GM19468 (cell line): ENCODE data around the gene CDKN2A.
"Not testable (repeated sequence)": the region's sequence is repeated elsewhere in the genome, so short reads cannot be mapped to it uniquely, and the experiment has no call there.

Experiments used
- ATAC-seq: cut with Tn5 transposase; IDR thresholded peaks from one replicate; pipeline ENCODE4 v1.9.1; 2021; ENCODE audit warnings: mild to moderate bottlenecking, moderate library complexity, moderate number of reproducible peaks; ENCODE audit not compliant: unreplicated experiment; ENCODE audit errors: extremely low read depth

Gene CDKN2A

GRCh38 chr9:21964925-21965385, 29.2 kb downstream of the CDKN2A start:
- peak; percentile 22 for ATAC-seq

- no peak for ATAC-seq
These were observed 32.6 kb downstream of the CDKN2A start for GRCh38 chr9:21961569-21961968.

GRCh38 chr9:21959268-21959667, 34.9 kb downstream of the CDKN2A start:
- not testable (repeated sequence) for ATAC-seq

DNA sequence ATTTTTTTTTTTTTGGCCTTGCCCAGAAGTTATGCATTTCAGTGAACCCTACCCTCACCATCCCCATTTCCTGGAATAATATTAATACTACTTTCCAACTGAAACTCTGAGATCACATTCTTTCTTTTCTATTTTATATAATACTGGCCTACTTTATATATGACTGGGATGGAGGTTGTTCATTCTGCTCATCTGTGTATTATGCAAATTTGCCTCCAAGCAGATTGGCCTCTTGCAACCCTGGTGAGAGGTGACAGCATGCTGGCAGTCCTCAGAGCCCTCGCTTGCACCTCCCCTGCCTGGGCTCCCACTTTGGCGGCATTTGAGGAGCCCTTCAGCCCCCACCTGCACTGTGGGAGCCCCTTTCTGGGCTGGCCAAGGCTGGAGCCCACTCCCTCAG, 35.4 kb downstream of the CDKN2A start:
- no peak for ATAC-seq

- ATAC-seq: no peak
These were observed 48.6 kb downstream of the CDKN2A start for GRCh38 chr9:21945606-21946005.

GRCh38 chr9:21943464-21943863, 50.7 kb downstream of the CDKN2A start:
- ATAC-seq: peak; percentile 26

DNA sequence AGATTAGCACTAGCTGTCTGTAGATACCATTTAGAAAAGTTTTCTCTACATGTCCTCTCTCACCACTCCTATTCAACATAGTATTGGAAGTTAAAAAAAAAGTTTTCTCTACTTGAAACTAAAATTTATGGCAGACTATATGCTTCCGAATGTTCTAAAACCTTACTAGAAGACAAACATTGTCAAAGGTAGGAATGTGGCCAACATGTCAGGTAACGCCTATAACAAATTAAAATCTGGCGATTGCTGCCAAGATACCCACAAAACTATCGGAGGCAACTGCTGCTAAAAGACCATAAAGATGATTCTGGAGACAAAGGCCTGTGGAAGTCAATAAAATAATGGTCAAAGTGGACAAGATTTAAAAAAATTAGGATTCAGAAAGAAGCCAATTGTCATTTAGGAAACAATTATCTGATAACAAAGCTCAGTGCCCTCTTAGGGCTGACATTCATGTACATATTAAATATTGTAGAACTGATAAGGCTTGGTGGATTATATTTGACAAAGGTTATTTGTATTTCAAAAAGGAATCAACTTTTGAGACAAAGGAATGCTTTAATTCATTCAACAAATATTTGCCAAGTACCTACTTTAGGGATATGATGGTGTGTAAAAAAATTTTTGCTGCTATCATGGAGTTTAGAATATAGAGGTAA, 52.7 kb downstream of the CDKN2A start:
- ATAC-seq: no peak

DNA sequence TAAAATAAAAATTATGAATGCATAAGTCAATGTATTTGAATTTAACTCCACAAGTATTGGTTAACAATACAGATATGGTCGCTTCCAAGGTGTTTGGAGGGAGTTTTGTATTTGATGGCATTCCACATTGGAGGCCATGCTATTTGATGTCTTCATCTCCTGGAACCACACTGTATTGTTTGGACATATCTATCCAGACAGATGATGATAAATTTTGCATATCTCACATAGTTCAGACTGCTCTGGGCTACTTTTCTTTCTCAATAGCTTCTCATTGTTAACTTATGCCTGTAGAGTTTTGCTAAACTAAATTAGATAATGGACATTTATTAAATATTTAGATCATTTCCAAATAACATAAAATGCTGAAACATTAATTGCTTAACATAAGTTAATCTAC, 58.0 kb downstream of the CDKN2A start:
- no peak for ATAC-seq

- ATAC-seq: no peak
These were observed 58.6 kb downstream of the CDKN2A start for GRCh38 chr9:21935631-21936030.

GRCh38 chr9:21933865-21934264, 60.3 kb downstream of the CDKN2A start:
- ATAC-seq: no peak

- no peak for ATAC-seq
These were observed 60.9 kb downstream of the CDKN2A start for GRCh38 chr9:21933281-21933680.

DNA sequence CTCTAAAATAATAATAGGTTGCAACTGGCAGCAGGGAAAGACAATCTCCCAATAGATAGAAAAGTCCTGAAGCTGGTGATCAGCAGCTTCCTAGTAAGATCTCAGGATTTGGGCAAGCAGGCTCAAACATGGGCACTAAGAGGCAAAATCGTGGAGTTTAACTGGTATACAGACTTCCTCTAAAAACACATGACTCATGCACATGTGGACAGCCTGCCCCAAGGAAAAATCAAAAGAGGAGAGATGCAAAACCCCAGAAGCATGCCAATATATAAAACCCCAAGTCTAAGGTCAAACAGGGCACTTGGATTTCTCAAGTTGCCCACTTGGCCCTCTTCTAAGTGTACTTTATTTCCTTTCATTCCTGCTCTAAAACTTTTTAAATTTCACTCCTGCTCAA, 62.8 kb downstream of the CDKN2A start:
- ATAC-seq: no peak

DNA sequence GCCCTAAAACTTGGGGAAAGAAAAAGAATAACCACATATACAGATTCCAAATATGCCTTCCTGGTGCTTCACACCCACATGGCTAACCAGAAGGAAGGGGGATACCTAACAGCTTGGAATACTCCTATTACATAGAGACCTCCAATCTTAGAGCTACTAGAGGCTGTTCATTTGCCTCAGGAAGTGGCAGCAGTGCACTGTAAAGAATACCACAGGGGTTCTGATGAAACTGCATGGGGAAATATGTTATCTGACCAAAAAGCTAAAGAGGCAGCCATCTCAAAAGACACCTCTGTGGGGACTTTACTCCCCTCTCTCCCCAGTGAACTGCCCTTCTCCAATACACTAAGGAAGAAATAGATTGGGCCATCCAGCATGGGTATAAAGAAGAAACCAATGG, 66.4 kb downstream of the CDKN2A start:
- no peak for ATAC-seq

DNA sequence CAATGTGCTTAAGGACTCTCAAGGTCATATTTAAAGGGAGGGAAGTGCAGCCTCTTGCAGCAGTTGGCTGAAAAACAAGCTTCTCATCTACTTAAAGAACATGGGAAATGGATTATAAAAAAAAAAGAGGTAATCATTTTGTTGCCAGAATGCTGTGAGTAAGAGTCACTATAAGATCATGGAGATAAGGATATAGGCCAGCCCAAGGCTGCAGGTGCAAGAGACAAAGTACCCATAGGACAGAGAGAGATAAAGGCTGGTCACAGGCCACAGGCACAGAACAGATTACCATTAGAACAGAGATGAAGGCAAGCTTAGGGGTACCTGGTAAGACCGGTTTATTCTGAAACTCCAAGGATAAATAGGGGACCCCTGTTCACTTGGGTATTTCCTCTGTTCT, 70.5 kb downstream of the CDKN2A start:
- ATAC-seq: no peak

- ATAC-seq: peak; percentile 76
These were observed 74.5 kb downstream of the CDKN2A start for GRCh38 chr9:21919377-21920362.
